Measurements from ENCODE around the gene BFSP2.
"Not testable (repeated sequence)": the region's sequence is repeated elsewhere in the genome, so short reads cannot be mapped to it uniquely, and the experiment has no call there.

BFSP2 gene

DNA sequence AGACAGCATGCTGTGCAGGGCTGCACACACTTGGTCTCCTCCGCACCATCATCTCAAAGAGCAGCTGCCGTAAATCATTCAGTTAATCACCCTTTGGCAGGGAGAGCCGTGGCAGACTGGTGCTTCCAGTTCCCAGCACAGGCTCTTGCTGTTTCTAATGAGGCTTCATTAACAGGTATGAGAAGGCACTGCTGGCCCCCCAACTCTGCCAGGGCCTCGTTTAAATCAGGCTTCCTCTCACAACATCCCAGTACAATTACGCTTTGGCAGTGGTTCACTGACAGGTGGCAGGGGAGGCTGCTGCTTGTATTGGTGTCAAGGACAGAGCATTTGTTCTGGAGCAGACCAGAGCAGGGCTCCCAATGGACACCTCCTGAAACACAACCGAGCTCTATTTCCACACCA lies 77.1 kb downstream of the BFSP2 start:
- no peak for DNase-seq (ENCODE audit: low spot score)
- Histone ChIP-seq H3K27ac (no peak overlapping the region), H3K4me3 (no peak overlapping the region)
- TF ChIP-seq, protein P1, sequence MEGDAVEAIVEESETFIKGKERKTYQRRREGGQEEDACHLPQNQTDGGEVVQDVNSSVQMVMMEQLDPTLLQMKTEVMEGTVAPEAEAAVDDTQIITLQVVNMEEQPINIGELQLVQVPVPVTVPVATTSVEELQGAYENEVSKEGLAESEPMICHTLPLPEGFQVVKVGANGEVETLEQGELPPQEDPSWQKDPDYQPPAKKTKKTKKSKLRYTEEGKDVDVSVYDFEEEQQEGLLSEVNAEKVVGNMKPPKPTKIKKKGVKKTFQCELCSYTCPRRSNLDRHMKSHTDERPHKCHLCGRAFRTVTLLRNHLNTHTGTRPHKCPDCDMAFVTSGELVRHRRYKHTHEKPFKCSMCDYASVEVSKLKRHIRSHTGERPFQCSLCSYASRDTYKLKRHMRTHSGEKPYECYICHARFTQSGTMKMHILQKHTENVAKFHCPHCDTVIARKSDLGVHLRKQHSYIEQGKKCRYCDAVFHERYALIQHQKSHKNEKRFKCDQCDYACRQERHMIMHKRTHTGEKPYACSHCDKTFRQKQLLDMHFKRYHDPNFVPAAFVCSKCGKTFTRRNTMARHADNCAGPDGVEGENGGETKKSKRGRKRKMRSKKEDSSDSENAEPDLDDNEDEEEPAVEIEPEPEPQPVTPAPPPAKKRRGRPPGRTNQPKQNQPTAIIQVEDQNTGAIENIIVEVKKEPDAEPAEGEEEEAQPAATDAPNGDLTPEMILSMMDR (IDR thresholded peaks at IDR 0.05) = no peak

DNA sequence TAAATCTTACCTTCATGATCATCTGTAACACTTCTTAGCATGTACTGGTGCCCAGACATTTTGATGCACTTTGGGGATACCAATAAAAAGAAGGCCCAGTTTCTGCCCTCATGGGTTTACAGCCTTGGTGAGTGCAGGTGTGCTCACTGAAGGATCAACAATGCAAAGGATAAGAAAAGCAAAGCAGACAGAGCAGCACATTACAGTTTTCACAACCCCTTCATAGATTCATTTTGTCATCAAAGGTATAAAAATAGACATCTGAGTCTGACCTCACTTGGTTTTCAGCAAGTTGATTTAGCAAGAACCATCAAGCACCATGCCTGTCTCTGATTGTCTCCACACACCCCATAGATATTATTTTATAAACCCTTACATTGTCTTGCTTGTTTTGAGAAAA lies 77.6 kb downstream of the BFSP2 start:
- no peak for DNase-seq (ENCODE audit: low spot score)
- Histone ChIP-seq H3K4me3 (no peak overlapping the region), H3K27ac (no peak overlapping the region)
- TF ChIP-seq, protein P1 (IDR thresholded peaks at IDR 0.05) = no peak

DNA sequence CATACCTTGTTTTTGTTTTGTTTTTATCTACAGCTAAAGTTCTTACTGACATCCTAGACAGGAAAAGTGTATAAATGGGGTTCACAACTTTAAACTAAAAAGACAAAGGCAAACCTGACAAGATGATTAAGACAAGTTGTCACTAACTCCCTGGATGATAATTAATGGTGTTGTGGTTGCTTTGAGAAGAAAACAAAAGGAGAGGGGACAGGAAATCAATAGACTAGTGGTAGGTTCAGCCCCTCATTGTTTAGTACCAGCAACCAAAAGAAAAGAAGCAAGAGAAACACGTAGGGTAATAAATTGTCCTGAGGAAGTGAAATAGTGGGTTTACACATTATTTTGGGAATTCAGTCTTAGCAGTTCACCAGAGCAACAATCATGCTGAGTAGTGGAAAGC lies 78.8 kb downstream of the BFSP2 start:
- Histone ChIP-seq H3K27ac (no peak overlapping the region), H3K4me3 (no peak overlapping the region)
- TF ChIP-seq, protein P1 (IDR thresholded peaks at IDR 0.05) = no peak

DNA sequence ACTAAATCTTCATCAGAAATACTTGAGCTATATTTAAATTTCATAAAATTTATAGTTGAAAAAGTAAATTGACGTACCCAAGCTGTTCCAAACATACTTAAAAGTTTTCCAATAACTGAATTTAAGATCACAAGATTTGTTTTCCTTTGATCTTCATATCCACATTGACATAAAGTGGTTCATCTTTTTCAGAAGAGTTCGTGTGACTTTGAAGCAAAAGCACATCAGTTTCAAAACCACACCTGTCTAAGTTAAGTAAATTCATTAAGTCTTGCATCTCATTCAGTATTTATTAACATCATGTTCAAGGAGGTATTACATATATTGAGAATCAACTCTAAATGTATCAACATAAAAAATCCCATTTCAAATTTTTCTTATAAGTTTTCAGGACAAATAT lies 79.5 kb downstream of the BFSP2 start:
- DNase-seq (ENCODE audit: low spot score) = no peak
- Histone ChIP-seq H3K27ac (no peak overlapping the region), H3K4me3 (no peak overlapping the region)
- TF ChIP-seq, protein P1 (IDR thresholded peaks at IDR 0.05) = no peak

More for the DNA sequence above, 78.8 kb downstream of the BFSP2 start:
- DNase-seq (ENCODE audit: low spot score) = no peak

DNA sequence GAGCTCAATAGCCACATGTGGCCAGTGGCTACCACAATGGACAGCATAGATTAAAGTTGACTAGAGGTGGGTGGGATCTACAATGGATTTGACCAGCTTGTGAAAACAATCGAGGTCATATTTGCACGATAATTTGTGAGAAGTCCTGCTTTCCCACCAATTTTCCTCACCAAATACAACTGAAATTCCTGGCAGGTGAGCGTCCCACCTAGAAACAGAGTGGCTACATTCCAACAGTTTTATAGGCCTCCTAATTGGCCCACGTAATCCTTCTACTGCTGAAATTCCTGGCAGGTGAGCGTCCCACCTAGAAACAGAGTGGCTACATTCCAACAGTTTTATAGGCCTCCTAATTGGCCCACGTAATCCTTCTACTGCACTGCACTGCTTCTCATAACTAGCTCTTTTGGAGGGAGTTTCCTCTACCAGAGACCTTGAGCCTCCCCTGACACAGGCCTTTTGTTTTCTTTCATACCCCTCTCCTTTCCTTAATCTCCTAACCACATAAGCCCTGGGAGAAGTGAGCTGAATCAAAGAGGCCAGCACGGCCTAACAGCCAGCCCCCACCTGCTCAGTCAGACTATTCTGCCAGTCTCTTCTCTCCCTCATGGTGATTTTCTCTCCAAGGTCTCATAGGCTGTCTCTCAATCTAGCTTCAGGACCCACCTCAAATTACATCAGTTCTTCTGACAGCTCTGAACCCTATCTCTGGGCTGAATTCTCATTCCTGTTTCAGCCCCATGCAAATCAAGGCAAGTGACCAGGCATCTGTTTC lies 80.2 kb downstream of the BFSP2 start:
- no peak overlapping the region for H3K4me3 ChIP-seq
- DNase-seq (ENCODE audit: low spot score) = no peak
- H3K27ac ChIP-seq = no peak overlapping the region
- TF ChIP-seq, protein P1 (IDR thresholded peaks at IDR 0.05) = no peak

DNA sequence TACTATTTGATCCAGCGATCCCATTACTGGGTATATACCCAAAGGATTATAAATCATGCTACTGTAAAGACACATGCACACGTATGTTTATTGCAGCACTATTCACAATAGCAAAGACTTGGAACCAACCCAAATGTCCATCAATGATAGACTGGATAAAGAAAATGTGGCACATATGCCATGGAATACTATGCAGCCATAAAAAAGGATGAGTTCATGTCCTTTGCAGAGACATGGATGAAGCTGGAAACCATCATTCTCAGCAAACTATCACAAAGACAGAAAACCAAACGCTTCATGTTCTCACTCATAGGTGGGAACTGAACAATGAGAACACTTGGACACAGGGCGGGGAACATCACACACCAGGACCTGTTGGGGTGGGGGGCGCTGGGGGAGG lies 82.6 kb downstream of the BFSP2 start:
- H3K4me3 ChIP-seq; DNase-seq (ENCODE audit: low spot score); H3K27ac ChIP-seq: not testable (repeated sequence)

DNA sequence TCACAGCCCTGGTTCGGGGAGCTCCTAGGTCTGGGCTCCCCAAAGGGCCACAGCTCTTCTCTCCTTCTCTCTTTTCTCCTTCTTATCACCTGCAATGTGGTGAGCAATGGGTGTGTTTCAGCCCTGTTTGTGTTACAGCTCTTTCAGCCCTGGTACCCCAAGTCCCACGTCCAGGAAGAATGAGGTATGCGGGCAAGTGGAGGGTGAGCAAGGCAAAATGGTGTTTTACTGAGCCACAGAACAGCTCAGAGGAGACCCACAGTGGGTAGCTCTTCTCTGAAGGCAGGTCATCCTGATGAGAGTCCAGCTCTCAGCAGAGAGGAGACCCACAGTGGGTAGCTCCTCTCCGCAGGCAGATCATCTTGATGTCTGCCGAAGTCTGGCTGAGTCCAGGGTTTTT lies 86.8 kb downstream of the BFSP2 start:
- no peak for DNase-seq (ENCODE audit: low spot score)
- Histone ChIP-seq H3K27ac (no peak overlapping the region), H3K4me3 (no peak overlapping the region)
- TF ChIP-seq, protein P1 (IDR thresholded peaks at IDR 0.05) = no peak

All from coronary artery (tissue), 2 donors.